SU-DHL-6 (cell line): ENCODE data around the gene INO80D.

ENCODE experiments used
- CTCF ChIP-seq: fragments of 200-600 bp; sonication (generic); IDR thresholded peaks from one replicate; pipeline ENCODE4 v1.5.1; 2017; ENCODE audit warnings: antibody characterized with exemption, mild to moderate bottlenecking, low read length, moderate library complexity; ENCODE audit not compliant: insufficient read depth, poor library complexity, severe bottlenecking
- EZH2phosphoT487 ChIP-seq: fragments of 200-600 bp; sonication (generic), shearing (Covaris generic); conservative IDR thresholded peaks from 2 replicates; pipeline ENCODE4 v1.6.1; 2018; ENCODE audit warnings: mild to moderate bottlenecking, antibody characterized with exemption, low read length, moderate library complexity, mixed read lengths

- no peak for TF ChIP-seq CTCF
- TF ChIP-seq EZH2phosphoT487 = no peak
Measured at GRCh38 chr2:206011018-206011614, 74.9 kb downstream of the INO80D start.
